ENCODE measurements around the gene RIBC1.

DNA sequence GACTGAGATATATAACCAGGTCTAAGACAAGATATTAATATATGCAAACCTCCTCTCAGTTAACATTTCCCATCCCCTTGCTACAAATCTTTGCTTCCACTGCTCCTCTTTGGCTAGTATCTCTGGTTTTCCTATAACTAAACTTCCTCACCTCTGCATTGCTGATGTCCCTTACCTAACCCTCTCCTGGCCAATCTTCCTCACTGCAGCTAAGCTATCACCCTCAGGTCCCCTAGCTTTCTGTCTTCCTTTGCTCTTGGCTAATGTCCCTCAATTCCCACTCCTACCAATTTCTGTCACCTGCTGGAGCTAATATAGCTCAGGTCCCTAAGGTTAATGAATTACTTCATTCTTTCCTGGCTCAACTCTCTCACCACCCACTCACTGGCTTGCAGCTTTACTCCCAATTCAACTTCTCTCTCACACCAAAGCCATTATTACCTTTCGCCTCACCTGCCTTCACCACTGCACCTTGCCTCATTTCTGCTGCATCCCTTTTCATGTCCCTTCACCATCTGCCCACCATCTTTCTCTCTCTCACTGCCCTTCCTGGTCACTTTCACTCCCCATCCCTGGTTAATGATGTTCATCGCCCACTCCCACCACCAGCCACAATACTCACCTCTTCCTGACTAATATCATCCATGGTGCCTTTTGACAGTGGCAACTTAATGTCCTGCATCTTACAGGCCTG is 26.9 kb upstream of the RIBC1 start:
- TF ChIP-seq, protein P1, sequence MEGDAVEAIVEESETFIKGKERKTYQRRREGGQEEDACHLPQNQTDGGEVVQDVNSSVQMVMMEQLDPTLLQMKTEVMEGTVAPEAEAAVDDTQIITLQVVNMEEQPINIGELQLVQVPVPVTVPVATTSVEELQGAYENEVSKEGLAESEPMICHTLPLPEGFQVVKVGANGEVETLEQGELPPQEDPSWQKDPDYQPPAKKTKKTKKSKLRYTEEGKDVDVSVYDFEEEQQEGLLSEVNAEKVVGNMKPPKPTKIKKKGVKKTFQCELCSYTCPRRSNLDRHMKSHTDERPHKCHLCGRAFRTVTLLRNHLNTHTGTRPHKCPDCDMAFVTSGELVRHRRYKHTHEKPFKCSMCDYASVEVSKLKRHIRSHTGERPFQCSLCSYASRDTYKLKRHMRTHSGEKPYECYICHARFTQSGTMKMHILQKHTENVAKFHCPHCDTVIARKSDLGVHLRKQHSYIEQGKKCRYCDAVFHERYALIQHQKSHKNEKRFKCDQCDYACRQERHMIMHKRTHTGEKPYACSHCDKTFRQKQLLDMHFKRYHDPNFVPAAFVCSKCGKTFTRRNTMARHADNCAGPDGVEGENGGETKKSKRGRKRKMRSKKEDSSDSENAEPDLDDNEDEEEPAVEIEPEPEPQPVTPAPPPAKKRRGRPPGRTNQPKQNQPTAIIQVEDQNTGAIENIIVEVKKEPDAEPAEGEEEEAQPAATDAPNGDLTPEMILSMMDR (conservative IDR thresholded peaks at IDR 0.05; ENCODE audit: low read length): no peak
- no peak for TF ChIP-seq EZH2phosphoT487 (IDR thresholded peaks at IDR 0.05; ENCODE audit: borderline replicate concordance, low read depth, low read length)
